ENCODE data around the gene AMPD2.

The AMPD2 gene

GRCh38 chr1:109619576-109620400, at the start of gene AMPD2, which contains the start of gene GNAT2:
Gene AMPD2 (plus strand): TSS chr1:109619837. CDS start chr1:109621176, 1,339 bp downstream.
Gene GNAT2 (minus strand): TSS chr1:109619616. CDS start chr1:109612870, 6,746 bp downstream.
- peak; percentile 90 for DNase-seq

- DNase-seq, result no peak
Measured at GRCh38 chr1:109570414-109570813, 49.2 kb upstream of the AMPD2 start.

- no peak for DNase-seq
Measured at GRCh38 chr1:109573785-109574184, 45.9 kb upstream of the AMPD2 start.

- DNase-seq, result no peak
Measured at GRCh38 chr1:109578947-109579443, 40.6 kb upstream of the AMPD2 start.

- DNase-seq, result no peak
Measured at GRCh38 chr1:109579491-109579890, 40.1 kb upstream of the AMPD2 start.

- DNase-seq, result no peak
Measured at GRCh38 chr1:109582021-109582420, 37.6 kb upstream of the AMPD2 start.

GRCh38 chr1:109584766-109585165, 34.9 kb upstream of the AMPD2 start:
- no peak for DNase-seq

DNA sequence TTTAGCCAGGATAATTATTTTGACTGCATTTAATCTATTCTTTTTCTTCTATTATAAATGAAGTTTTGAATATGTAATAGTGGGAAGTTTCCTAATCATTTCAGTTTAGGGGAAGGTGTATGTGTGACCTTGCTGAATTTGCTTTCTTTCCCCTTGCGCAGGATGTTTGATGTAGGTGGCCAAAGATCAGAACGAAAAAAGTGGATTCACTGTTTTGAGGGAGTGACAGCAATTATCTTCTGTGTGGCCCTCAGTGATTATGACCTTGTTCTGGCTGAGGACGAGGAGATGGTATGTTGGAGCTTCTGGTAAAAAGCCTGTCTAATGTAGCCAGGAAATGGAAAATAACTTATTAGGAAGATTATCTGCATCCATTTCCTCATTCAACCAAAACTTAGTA, 33.6 kb upstream of the AMPD2 start:
- DNase-seq, result no peak

DNA sequence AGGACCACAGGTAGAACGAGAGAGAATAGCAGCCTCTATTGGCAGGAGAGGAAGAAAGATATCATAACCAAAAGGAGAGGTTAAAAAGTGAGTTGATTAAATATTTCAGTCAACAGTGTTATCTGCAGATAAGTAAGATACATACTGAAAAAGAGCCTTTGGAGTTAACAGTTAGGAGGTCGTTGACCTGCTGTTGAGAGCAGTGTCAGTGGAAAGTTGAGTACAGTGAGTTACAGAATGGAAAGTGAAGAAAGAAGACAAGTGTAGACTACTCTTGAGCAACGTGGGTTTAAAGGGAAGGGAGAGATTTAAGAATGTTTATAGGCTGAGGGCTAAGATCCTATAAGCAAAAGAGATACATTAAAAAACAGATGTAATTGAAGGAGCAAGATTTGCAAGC, 30.5 kb upstream of the AMPD2 start:
- DNase-seq, result no peak

GRCh38 chr1:109589679-109590078, 30.0 kb upstream of the AMPD2 start:
- no peak for DNase-seq

DNA sequence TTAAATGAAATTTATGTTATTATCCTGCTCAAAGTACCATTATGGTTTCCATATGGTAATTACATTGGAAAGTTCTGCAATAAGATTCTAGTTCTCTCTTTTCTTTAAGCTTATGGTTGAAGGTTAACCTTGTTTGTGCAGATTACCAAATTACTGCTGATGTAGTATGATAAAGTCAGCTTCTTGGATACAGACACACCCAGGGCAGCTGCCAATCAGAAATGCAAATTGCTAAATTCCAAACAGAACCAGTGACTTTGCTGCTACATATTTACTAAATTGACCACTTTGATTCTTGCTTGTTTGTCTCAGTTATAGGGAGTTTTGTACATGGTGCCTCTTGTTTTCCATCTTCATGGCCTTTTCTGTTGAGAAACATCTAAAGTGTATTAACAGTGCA, 26.7 kb upstream of the AMPD2 start:
- no peak for DNase-seq

GRCh38 chr1:109595531-109595930, 24.1 kb upstream of the AMPD2 start:
- DNase-seq, result no peak

GRCh38 chr1:109598156-109598555, 21.5 kb upstream of the AMPD2 start:
- DNase-seq, result no peak

GRCh38 chr1:109598655-109599054, 21.0 kb upstream of the AMPD2 start:
- no peak for DNase-seq

- DNase-seq, result no peak
Measured at GRCh38 chr1:109603229-109603628, 16.4 kb upstream of the AMPD2 start.

GRCh38 chr1:109605381-109605780, 14.3 kb upstream of the AMPD2 start:
- no peak for DNase-seq

DNA sequence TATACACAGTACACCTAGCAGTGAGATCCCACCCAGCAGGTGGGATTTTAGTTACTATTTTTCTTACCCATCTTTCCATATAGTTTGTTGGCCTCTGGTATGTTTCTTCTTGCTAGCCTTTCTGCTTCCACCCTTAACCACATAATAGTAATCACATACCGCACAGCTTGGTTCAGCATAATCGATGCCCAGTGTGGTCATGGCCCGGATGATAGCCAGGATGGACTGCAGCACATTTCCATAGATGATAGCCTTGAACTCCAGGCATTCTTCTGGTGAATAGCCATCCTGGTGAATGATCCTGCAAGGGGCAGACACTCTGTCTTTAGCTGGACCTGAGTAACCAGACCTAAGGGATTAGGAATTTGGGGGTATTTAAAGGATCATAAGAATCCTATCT, 9.8 kb upstream of the AMPD2 start:
- DNase-seq, result no peak

DNA sequence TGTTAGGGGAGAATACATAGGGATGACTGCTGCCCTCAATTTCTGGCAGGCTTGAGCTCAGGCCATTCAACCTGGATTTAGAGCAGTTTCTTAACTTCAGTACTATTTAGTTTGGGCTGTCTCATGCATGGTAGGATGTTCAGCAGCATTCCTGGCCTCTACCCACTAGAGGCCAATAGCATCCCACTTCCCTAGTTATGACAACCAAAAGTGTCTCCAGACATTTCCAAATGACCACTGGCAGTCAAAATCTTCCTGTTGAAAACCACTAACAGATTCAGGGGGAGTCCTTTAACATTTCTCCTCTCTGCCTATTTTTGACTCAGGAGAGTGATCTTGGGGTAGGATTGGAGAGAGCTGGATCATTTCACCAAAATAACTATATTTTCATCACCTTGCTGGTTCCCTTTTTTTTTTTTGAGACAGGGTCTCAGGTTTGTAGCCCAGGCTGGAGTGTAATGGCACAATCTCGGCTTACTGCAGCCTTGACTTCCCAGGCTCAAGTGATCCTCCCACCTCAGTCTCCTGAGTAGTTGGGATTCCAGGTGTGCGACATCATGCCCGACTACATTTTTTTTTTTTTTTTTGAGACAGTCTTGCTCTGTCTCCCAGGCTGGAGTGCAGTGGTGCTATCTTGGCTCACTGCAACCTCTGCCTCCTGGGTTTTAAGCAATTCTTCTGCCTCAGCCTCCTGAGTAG, 8.9 kb upstream of the AMPD2 start:
- no peak for DNase-seq

DNA sequence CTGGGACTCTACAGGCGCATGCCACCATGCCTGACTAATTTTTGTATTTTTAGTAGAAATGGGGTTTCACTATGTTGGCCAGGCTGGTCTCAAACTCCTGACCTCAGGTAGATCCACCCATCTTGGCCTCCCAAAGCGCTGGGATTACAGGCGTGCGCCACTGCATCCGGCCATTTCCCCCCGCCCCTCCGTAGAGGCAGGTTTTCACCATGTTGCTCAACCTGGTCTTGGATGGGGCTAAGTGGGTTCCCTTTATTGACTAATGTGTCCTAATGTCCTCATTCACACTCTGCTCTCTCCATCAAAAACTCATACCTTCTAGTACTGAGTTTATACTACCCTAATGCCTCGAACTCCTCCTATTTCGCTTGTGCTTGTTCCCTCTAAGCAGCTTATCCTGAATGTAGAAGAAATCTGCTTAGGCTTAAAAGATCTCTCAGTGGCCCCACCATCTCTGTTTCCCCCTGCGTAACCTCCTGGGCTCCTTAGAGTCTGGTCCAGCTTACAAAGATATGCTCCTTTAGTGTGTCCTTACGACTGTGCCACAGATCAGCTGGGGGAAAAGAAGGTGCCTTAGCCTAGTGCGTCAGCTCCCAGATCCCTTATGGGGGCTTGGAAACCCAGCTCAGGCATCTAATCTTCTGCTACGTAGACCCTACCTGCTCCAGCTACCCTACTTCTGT, 8.2 kb upstream of the AMPD2 start:
- DNase-seq, result no peak

DNA sequence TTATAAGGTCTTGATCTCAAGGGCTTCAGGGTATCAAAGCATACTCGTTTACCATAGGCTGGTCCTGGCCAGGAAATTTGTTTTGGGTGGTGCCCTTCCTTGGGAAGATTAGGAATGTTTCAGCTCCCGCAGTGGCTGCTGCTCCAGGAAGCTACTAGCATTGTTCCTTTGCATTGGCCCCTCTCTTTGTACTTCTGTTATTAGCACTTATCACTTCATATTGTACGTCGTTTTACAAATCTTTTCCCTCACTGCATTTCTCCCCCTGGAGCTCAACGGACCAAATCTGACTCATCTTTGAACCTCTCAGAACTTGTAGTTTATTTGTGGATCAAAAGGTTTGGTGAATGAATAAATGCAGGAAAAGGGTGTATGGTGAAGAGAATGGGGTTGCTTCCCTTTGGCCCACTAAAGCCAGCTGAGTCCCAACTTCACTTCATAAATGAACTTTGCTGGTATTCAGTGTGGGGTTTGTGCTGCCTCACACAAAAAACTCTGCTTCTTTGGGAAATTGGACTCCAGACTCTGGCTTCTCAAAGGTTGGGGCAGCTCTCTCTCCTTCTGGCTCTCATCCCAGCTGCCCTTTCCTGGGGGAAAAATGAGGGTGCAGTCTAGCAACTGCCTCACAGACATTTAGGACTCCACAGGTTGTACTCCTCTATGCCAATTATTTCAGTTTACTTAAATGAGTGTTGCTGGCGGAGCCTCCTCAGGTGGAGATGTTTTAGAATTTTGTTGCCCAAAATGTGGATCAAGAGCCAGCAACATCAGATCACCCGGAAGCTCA, 6.1 kb upstream of the AMPD2 start:
- DNase-seq, result no peak

GRCh38 chr1:109615879-109616278, 3.8 kb upstream of the AMPD2 start:
- DNase-seq, result no peak

- no peak for DNase-seq
Measured at GRCh38 chr1:109616391-109616790, 3.2 kb upstream of the AMPD2 start.

All from activated CD8-positive, alpha-beta memory T cell treated with anti-CD3 and anti-CD28 coated beads, Interleukin-2, amount 50 U/mL, for 48 hours (primary cell).